Ishikawa (cell line): ENCODE measurements around the gene PDE1C.

Source experiments
- CEBPB ChIP-seq: IDR thresholded peaks from 2 replicates; pipeline ENCODE4 v1.6.1; 2012
- EGR1 ChIP-seq: IDR thresholded peaks from 2 replicates; pipeline ENCODE4 v1.6.1; 2012
- FOXM1 ChIP-seq: IDR thresholded peaks from 2 replicates; pipeline ENCODE4 v1.6.1; 2012; ENCODE audit warnings: low read depth, borderline replicate concordance
- RAD21 ChIP-seq: IDR thresholded peaks from 2 replicates; pipeline ENCODE4 v1.6.1; 2012; ENCODE audit warnings: low read depth
- TAF1 ChIP-seq: IDR thresholded peaks from 2 replicates; pipeline ENCODE4 v1.6.1; 2012; ENCODE audit warnings: low read depth, mild to moderate bottlenecking
- YY1 ChIP-seq: IDR thresholded peaks from 2 replicates; pipeline ENCODE4 v1.6.1; 2012; ENCODE audit warnings: low read depth
- TF ChIP-seq, protein P1 (sequence below): IDR thresholded peaks from 2 replicates; pipeline ENCODE4 v1.6.1; 2012; ENCODE audit warnings: low read depth, mild to moderate bottlenecking

GRCh38 chr7:31776616-31777015, 293.6 kb downstream of the PDE1C start:
- TF ChIP-seq YY1 (no peak), TAF1 (no peak), FOXM1 (no peak), EGR1 (no peak), CEBPB (no peak), RAD21 (no peak)
- TF ChIP-seq, protein P1, sequence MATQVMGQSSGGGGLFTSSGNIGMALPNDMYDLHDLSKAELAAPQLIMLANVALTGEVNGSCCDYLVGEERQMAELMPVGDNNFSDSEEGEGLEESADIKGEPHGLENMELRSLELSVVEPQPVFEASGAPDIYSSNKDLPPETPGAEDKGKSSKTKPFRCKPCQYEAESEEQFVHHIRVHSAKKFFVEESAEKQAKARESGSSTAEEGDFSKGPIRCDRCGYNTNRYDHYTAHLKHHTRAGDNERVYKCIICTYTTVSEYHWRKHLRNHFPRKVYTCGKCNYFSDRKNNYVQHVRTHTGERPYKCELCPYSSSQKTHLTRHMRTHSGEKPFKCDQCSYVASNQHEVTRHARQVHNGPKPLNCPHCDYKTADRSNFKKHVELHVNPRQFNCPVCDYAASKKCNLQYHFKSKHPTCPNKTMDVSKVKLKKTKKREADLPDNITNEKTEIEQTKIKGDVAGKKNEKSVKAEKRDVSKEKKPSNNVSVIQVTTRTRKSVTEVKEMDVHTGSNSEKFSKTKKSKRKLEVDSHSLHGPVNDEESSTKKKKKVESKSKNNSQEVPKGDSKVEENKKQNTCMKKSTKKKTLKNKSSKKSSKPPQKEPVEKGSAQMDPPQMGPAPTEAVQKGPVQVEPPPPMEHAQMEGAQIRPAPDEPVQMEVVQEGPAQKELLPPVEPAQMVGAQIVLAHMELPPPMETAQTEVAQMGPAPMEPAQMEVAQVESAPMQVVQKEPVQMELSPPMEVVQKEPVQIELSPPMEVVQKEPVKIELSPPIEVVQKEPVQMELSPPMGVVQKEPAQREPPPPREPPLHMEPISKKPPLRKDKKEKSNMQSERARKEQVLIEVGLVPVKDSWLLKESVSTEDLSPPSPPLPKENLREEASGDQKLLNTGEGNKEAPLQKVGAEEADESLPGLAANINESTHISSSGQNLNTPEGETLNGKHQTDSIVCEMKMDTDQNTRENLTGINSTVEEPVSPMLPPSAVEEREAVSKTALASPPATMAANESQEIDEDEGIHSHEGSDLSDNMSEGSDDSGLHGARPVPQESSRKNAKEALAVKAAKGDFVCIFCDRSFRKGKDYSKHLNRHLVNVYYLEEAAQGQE = no peak
